Astrocyte (in vitro differentiated cells and primary cell): ENCODE results near the gene PARVB. TPM values are rescaled to one million over a fixed set of nuclear protein-coding genes. Genes with fewer than 3 reads are reported as not detected.

Source experiments
- DNase-seq: peaks from one replicate; pipeline ENCODE4 v3.0.0-alpha.2; 2010; ENCODE audit warnings: low read depth
- FAIRE-seq: peaks from 2 replicates; lab custom pipeline; 2011; peaks lifted over from hg19 to GRCh38; lab: Jason Lieb, UNC
- H2AFZ ChIP-seq: 2 replicates; pipeline ENCODE4 v1.6.0; 2012; ENCODE audit warnings: low read depth, low read length, inconsistent platforms
- H3K27ac ChIP-seq: 2 replicates; pipeline ENCODE4 v1.5.1; 2011; ENCODE audit warnings: low read depth, low read length, inconsistent platforms
- H3K27me3 ChIP-seq: 2 replicates; pipeline ENCODE4 v1.6.0; 2011; ENCODE audit warnings: low read length, inconsistent platforms; ENCODE audit not compliant: insufficient read depth
- H3K36me3 ChIP-seq: 2 replicates; pipeline ENCODE4 v1.5.1; 2011; ENCODE audit warnings: low read length, inconsistent platforms; ENCODE audit not compliant: insufficient read depth
- H3K4me1 ChIP-seq: 2 replicates; pipeline ENCODE4 v1.5.1; 2011; ENCODE audit warnings: low read length, inconsistent platforms; ENCODE audit not compliant: insufficient read depth
- H3K4me2 ChIP-seq: 2 replicates; pipeline ENCODE4 v1.6.0; 2012; ENCODE audit warnings: low read length, inconsistent platforms
- H3K4me3 ChIP-seq: 2 replicates; pipeline ENCODE4 v1.5.1; 2011; ENCODE audit warnings: low read depth, mild to moderate bottlenecking, low read length, inconsistent platforms; ENCODE audit not compliant: insufficient read depth
- H3K79me2 ChIP-seq: 2 replicates; pipeline ENCODE4 v1.6.0; 2012; ENCODE audit warnings: mild to moderate bottlenecking, low read length, inconsistent platforms; ENCODE audit not compliant: insufficient read depth
- H3K9ac ChIP-seq: 2 replicates; pipeline ENCODE4 v1.6.0; 2012; ENCODE audit warnings: mild to moderate bottlenecking, low read length, inconsistent platforms
- H3K9me3 ChIP-seq: 2 replicates; pipeline ENCODE4 v1.5.1; 2012; ENCODE audit warnings: low read depth, mild to moderate bottlenecking, low read length, inconsistent platforms; ENCODE audit not compliant: insufficient read depth
- H4K20me1 ChIP-seq: 2 replicates; pipeline ENCODE4 v1.6.0; 2012; ENCODE audit warnings: low read length, inconsistent platforms; ENCODE audit not compliant: insufficient read depth
- H3K27ac Mint-ChIP-seq: one replicate; pipeline ENCODE4 v1.8.0; 2021; ENCODE audit warnings: mild to moderate bottlenecking, mixed read lengths; ENCODE audit not compliant: unreplicated experiment
- H3K27me3 Mint-ChIP-seq: one replicate; pipeline ENCODE4 v1.8.0; 2021; ENCODE audit warnings: low read depth, mixed read lengths; ENCODE audit not compliant: unreplicated experiment
- H3K36me3 Mint-ChIP-seq: one replicate; pipeline ENCODE4 v1.8.0; 2021; ENCODE audit warnings: low read depth, mixed read lengths; ENCODE audit not compliant: unreplicated experiment
- H3K4me1 Mint-ChIP-seq: one replicate; pipeline ENCODE4 v1.8.0; 2021; ENCODE audit warnings: low read depth, mixed read lengths; ENCODE audit not compliant: unreplicated experiment
- H3K4me3 Mint-ChIP-seq: one replicate; pipeline ENCODE4 v1.8.0; 2021; ENCODE audit warnings: mild to moderate bottlenecking, moderate library complexity, mixed read lengths; ENCODE audit not compliant: unreplicated experiment
- H3K9me3 Mint-ChIP-seq: one replicate; pipeline ENCODE4 v1.8.0; 2021; ENCODE audit warnings: mild to moderate bottlenecking, mixed read lengths; ENCODE audit not compliant: unreplicated experiment
- EZH2 ChIP-seq: IDR thresholded peaks from 2 replicates; pipeline ENCODE4 v1.6.1; 2012; ENCODE audit warnings: mild to moderate bottlenecking, low read length, inconsistent platforms; ENCODE audit not compliant: insufficient read depth
- total RNA-seq: library from RNA; stranded (reverse); gene quantifications from 2 replicates; pipeline ENCODE4 v1.2.1, GENCODE V29; 2021
- TF ChIP-seq, protein P1 (sequence below): IDR thresholded peaks from 2 replicates; pipeline ENCODE4 v1.5.1; 2011; ENCODE audit warnings: low read depth, mild to moderate bottlenecking, inconsistent platforms, low read length, moderate library complexity; ENCODE audit not compliant: insufficient read depth

The PARVB gene
- total RNA-seq, 1 donor from 2014 or later = 22.0 TPM

DNA sequence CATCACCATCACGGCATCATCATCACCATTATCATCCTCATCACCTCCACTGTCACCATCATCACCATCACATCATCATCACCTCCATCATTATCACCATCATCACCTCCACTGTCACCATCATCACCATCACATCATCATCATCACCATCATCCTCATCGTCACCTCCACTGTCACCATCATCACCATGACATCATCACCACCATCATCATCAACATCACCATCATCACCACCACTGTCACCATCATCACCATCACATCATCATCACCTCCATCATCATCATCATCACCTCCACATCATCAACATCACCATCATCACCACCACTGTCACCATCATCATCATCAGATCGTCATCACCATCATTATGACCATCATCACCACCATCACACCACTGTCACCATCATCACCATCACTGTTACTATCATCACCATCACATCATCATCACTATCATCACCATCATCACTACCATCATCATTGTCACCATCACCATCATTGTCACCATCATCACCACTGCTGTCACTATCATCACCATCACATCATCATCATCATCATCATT is 189.5 kb downstream of the PARVB start:
- Mint-ChIP-seq H3K4me3 (no peak overlapping the region), H3K9me3 (peaks cover 5% of the 10 kb centered on the region), H3K4me1 (no peaks in the 10 kb centered on the region), H3K27me3 (peaks cover 20% of the 10 kb centered on the region), H3K36me3 (peaks cover 2% of the 10 kb centered on the region), H3K27ac (no peak overlapping the region)
- H3K4me1 ChIP-seq = no peaks in the 10 kb centered on the region
- no peaks in the 10 kb centered on the region for H4K20me1 ChIP-seq
- H3K9ac ChIP-seq = no peak overlapping the region
- no peak overlapping the region for H3K4me2 ChIP-seq
- peaks cover 7% of the 10 kb centered on the region for H3K9me3 ChIP-seq
- TF ChIP-seq EZH2 = no peak
- TF ChIP-seq, protein P1, sequence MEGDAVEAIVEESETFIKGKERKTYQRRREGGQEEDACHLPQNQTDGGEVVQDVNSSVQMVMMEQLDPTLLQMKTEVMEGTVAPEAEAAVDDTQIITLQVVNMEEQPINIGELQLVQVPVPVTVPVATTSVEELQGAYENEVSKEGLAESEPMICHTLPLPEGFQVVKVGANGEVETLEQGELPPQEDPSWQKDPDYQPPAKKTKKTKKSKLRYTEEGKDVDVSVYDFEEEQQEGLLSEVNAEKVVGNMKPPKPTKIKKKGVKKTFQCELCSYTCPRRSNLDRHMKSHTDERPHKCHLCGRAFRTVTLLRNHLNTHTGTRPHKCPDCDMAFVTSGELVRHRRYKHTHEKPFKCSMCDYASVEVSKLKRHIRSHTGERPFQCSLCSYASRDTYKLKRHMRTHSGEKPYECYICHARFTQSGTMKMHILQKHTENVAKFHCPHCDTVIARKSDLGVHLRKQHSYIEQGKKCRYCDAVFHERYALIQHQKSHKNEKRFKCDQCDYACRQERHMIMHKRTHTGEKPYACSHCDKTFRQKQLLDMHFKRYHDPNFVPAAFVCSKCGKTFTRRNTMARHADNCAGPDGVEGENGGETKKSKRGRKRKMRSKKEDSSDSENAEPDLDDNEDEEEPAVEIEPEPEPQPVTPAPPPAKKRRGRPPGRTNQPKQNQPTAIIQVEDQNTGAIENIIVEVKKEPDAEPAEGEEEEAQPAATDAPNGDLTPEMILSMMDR = no peak
- H3K79me2 ChIP-seq = no peaks in the 10 kb centered on the region
- H2AFZ ChIP-seq = no peak overlapping the region
- H3K27ac ChIP-seq = no peak overlapping the region
- H3K36me3 ChIP-seq = no peaks in the 10 kb centered on the region
- FAIRE-seq = peak; percentile 96
- H3K4me3 ChIP-seq = no peak overlapping the region
- DNase-seq = no peak
- H3K27me3 ChIP-seq = peaks cover 3% of the 10 kb centered on the region

DNA sequence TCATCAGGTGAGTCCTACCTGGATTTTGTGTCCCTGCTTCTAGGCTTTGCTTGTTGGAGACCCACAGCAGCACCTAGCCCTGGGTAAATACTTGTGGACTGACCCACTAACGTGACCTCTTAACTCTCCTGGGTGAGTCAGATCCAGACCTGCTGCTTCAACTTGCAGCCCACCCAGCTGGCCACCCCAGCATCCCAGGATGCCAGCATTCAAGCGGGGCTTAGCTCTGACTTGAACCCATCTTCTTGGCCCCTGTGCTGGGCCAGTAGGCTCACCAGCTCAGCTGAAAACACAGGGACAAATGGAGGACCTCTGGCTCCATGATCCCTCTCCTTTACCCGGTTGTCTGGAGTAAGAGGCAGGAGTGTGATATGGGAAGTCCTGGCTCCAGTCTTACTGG is 190.1 kb downstream of the PARVB start:
- Histone ChIP-seq H3K36me3 (no peaks in the 10 kb centered on the region), H2AFZ (no peak overlapping the region), H3K4me3 (no peak overlapping the region), H3K4me2 (no peak overlapping the region), H4K20me1 (no peaks in the 10 kb centered on the region), H3K27ac (no peak overlapping the region), H3K9me3 (peaks cover 7% of the 10 kb centered on the region), H3K27me3 (no peaks in the 10 kb centered on the region), H3K79me2 (no peaks in the 10 kb centered on the region), H3K4me1 (no peaks in the 10 kb centered on the region), H3K9ac (no peak overlapping the region)
- peaks cover 20% of the 10 kb centered on the region for H3K27me3 Mint-ChIP-seq
- no peak for TF ChIP-seq EZH2
- TF ChIP-seq, protein P1 = no peak
- FAIRE-seq (no peak), DNase-seq (no peak)
- H3K9me3 Mint-ChIP-seq = peaks cover 2% of the 10 kb centered on the region
- H3K27ac Mint-ChIP-seq = no peak overlapping the region
- H3K4me3 Mint-ChIP-seq = no peak overlapping the region
- no peaks in the 10 kb centered on the region for H3K4me1 Mint-ChIP-seq
- peaks cover 2% of the 10 kb centered on the region for H3K36me3 Mint-ChIP-seq

GRCh38 chr22:44214764-44215163 is 190.7 kb downstream of the PARVB start:
- H3K4me3 ChIP-seq = no peak overlapping the region
- peaks cover 4% of the 10 kb centered on the region for H3K9me3 ChIP-seq
- H3K36me3 ChIP-seq = no peaks in the 10 kb centered on the region
- H4K20me1 ChIP-seq = no peaks in the 10 kb centered on the region
- H3K79me2 ChIP-seq = no peaks in the 10 kb centered on the region
- no peak overlapping the region for H3K4me3 Mint-ChIP-seq
- H3K36me3 Mint-ChIP-seq = peaks cover 2% of the 10 kb centered on the region
- no peak overlapping the region for H3K27ac ChIP-seq
- H3K9me3 Mint-ChIP-seq = peaks cover 2% of the 10 kb centered on the region
- no peak overlapping the region for H2AFZ ChIP-seq
- no peak overlapping the region for H3K27ac Mint-ChIP-seq
- no peaks in the 10 kb centered on the region for H3K4me1 ChIP-seq
- TF ChIP-seq, protein P1 = no peak
- no peak for TF ChIP-seq EZH2
- H3K4me2 ChIP-seq = no peak overlapping the region
- peaks cover 20% of the 10 kb centered on the region for H3K27me3 Mint-ChIP-seq
- H3K9ac ChIP-seq = no peak overlapping the region
- no peak for FAIRE-seq
- no peaks in the 10 kb centered on the region for H3K27me3 ChIP-seq
- no peaks in the 10 kb centered on the region for H3K4me1 Mint-ChIP-seq
- no peak for DNase-seq
